Activated CD4-positive, alpha-beta memory T cell treated with anti-CD3 and anti-CD28 coated beads for 36 hours (primary cell): ENCODE results near the gene PDZD2. TPM values are rescaled to one million over a fixed set of nuclear protein-coding genes. Genes with fewer than 3 reads are reported as not detected.

Experiments used
- CTCF ChIA-PET: fragments of 350-600 bp; sonication (Branson Sonifier 250); formaldehyde crosslinking; loops from one replicate; lab custom pipeline; 2021; ENCODE audit warnings: antibody characterized with exemption, inconsistent platforms; lab: Charles Lee
- POLR2A ChIA-PET: fragments of 350-600 bp; sonication (Branson Sonifier 250); formaldehyde crosslinking; loops from one replicate; lab custom pipeline; 2021; ENCODE audit warnings: antibody characterized with exemption; lab: Charles Lee
- DNase-seq: peaks from one replicate; pipeline ENCODE4 v3.0.0-alpha.2; 2020
- H3K27ac Mint-ChIP-seq: one replicate; pipeline ENCODE4 v1.8.0; 2021; ENCODE audit warnings: mixed read lengths
- H3K27me3 Mint-ChIP-seq: one replicate; pipeline ENCODE4 v1.8.0; 2021; ENCODE audit warnings: mixed read lengths
- H3K36me3 Mint-ChIP-seq: one replicate; pipeline ENCODE4 v1.8.0; 2021; ENCODE audit warnings: mixed read lengths
- H3K4me1 Mint-ChIP-seq: one replicate; pipeline ENCODE4 v1.8.0; 2021; ENCODE audit warnings: low read depth, mixed read lengths
- H3K4me3 Mint-ChIP-seq: one replicate; pipeline ENCODE4 v1.8.0; 2021; ENCODE audit warnings: mild to moderate bottlenecking, mixed read lengths
- H3K9me3 Mint-ChIP-seq: one replicate; pipeline ENCODE4 v1.8.0; 2021; ENCODE audit warnings: mixed read lengths
- intact Hi-C: fragments of 100-400 bp; cut with micrococcal nuclease; formaldehyde crosslinking; loops from one replicate; pipeline ENCODE4 v1.15.1; 2023
- total RNA-seq, 2 experiments: library from RNA; stranded (reverse); gene quantifications; one replicate each; pipeline ENCODE4 v1.2.3, GENCODE V29; 2021

PDZD2 gene
- total RNA-seq, 2 experiments from 2014 or later = not detected

DNA sequence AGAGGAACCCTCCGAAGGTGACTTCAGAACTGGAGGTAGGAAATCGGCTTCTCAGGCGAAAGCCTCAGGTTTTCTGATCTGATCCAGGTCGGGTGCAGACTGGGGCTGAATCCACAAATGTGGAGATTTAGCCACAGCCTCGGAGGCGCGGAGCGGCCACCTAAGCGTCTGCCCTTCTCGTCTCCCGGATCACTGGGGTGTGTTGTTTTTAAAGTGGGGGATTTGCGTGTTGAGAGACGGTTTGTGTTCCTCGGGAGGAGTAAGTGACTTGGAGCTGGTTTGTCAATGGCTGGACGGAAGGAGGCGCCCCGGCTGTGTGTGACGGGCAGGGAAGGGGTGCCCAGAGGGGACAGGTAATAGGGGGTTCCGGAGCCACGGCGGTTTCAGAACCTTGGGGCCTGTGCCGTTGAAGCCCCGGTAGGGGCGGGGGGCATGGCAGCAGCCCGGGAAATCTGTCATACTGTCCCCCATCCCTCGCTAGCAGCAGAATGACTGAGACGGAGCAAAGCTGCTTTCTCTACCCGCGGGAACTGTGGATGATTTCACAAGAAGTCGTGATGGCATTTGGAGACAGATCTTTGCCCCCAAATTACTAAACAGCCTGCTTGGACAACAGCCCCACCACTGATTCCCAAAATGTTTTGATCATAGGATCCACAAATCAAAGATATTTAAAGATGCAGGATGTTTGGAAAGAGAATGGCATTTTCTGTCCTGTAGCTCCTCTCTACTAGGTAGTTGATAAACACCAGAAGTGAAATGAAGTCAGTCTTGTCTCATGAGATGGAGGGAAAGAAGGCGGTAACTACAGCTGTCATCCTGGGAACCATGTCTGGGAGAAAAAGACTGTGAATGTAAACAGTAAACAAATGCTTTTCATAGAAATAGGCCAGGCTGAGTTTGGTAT, 216.5 kb downstream of the PDZD2 start:
- Mint-ChIP-seq H3K27ac (no peak overlapping the region), H3K27me3 (peaks cover 29% of the 10 kb centered on the region), H3K36me3 (peaks cover 3% of the 10 kb centered on the region), H3K4me3 (peak overlapping the region; percentile 50), H3K4me1 (peaks cover 12% of the 10 kb centered on the region), H3K9me3 (peaks cover 19% of the 10 kb centered on the region)
- peak; percentile 11 for DNase-seq
- CTCF ChIA-PET = no interaction called here
- POLR2A ChIA-PET = no interaction called here
- intact Hi-C loops = no loop called here

GRCh38 chr5:31859096-31859495, 220.2 kb downstream of the PDZD2 start:
- H3K4me1 Mint-ChIP-seq = peaks cover 8% of the 10 kb centered on the region
- ChIA-PET CTCF (no interaction called here), POLR2A (no interaction called here)
- no peak overlapping the region for H3K27ac Mint-ChIP-seq
- no peak for DNase-seq
- H3K36me3 Mint-ChIP-seq = peaks cover 3% of the 10 kb centered on the region
- H3K9me3 Mint-ChIP-seq = peaks cover 26% of the 10 kb centered on the region
- intact Hi-C loops = no loop called here
- no peak overlapping the region for H3K4me3 Mint-ChIP-seq
- peaks cover 21% of the 10 kb centered on the region for H3K27me3 Mint-ChIP-seq

- intact Hi-C loops = no loop called here
- ChIA-PET POLR2A (no interaction called here), CTCF (no interaction called here)
- H3K27ac Mint-ChIP-seq = no peak overlapping the region
- DNase-seq = no peak
- peaks cover 26% of the 10 kb centered on the region for H3K9me3 Mint-ChIP-seq
- H3K36me3 Mint-ChIP-seq = peaks cover 3% of the 10 kb centered on the region
- no peak overlapping the region for H3K4me3 Mint-ChIP-seq
- peaks cover 11% of the 10 kb centered on the region for H3K27me3 Mint-ChIP-seq
- peaks cover 1% of the 10 kb centered on the region for H3K4me1 Mint-ChIP-seq
Measured at GRCh38 chr5:31860278-31860677, 221.3 kb downstream of the PDZD2 start.

DNA sequence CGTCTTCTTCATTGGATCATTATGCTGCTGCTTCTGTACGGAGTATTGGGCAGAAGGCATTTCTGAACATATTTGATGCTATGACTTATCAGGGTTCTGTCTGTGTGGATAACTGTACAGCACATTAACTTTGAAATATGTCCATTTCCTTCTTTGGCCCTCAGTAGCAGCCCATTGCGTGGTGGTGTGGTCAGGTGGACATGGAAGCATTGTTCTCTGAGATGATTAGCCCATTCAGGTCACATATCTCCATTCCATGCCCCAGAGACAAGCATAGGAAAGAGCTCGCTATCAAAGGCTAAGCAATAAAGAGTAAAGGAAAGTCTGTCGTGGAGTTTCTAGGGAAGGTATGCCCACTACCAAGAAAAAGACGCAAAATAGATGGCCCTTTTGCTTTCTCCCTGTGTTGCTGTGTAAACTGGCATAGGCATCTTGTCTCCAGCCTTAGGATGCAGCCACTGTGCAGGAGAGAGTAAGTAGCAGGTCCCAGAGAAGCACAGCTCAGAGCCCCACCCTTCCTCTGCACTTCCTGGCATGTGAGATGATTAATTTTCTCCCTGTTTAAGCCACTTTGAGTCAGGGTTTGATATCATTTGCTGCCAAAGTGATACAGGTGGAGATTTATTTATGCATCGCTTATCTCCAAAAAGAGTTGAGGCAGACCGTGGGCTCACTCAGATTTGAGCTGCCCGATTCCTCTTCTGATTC, 221.9 kb downstream of the PDZD2 start:
- Mint-ChIP-seq H3K36me3 (peaks cover 3% of the 10 kb centered on the region), H3K9me3 (peaks cover 26% of the 10 kb centered on the region), H3K4me1 (no peaks in the 10 kb centered on the region), H3K27ac (no peak overlapping the region), H3K27me3 (peaks cover 5% of the 10 kb centered on the region), H3K4me3 (no peak overlapping the region)
- POLR2A ChIA-PET = no interaction called here
- intact Hi-C loops = no loop called here
- DNase-seq = no peak
- CTCF ChIA-PET = no interaction called here

GRCh38 chr5:31861601-31862000, 222.7 kb downstream of the PDZD2 start:
- intact Hi-C loops = no loop called here
- no peaks in the 10 kb centered on the region for H3K4me1 Mint-ChIP-seq
- no peak for DNase-seq
- no peak overlapping the region for H3K27ac Mint-ChIP-seq
- H3K4me3 Mint-ChIP-seq = no peak overlapping the region
- ChIA-PET POLR2A (no interaction called here), CTCF (no interaction called here)
- H3K36me3 Mint-ChIP-seq = peaks cover 3% of the 10 kb centered on the region
- H3K27me3 Mint-ChIP-seq = peaks cover 11% of the 10 kb centered on the region
- H3K9me3 Mint-ChIP-seq = peaks cover 26% of the 10 kb centered on the region

GRCh38 chr5:31863991-31864411, 225.1 kb downstream of the PDZD2 start:
- H3K9me3 Mint-ChIP-seq = peaks cover 18% of the 10 kb centered on the region

GRCh38 chr5:31866166-31866565, 227.2 kb downstream of the PDZD2 start:
- Mint-ChIP-seq H3K9me3 (peaks cover 2% of the 10 kb centered on the region), H3K4me3 (no peak overlapping the region), H3K27ac (no peak overlapping the region), H3K36me3 (no peaks in the 10 kb centered on the region), H3K27me3 (peaks cover 11% of the 10 kb centered on the region), H3K4me1 (no peaks in the 10 kb centered on the region)
- ChIA-PET POLR2A (no interaction called here), CTCF (interaction anchor here (1.4 kb wide), 1 partner anchor 58 kb away, joined by 3 read pairs; no protein-coding TSS in a partner anchor)
- no peak for DNase-seq
- intact Hi-C loops = no loop called here

More at GRCh38 chr5:31863991-31864411, 225.1 kb downstream of the PDZD2 start:
- CTCF ChIA-PET = no interaction called here
- Mint-ChIP-seq H3K4me3 (no peak overlapping the region), H3K27ac (no peak overlapping the region), H3K27me3 (peaks cover 11% of the 10 kb centered on the region), H3K36me3 (peaks cover 2% of the 10 kb centered on the region), H3K4me1 (no peaks in the 10 kb centered on the region)
- intact Hi-C loops = no loop called here
- POLR2A ChIA-PET = no interaction called here
- no peak for DNase-seq

DNA sequence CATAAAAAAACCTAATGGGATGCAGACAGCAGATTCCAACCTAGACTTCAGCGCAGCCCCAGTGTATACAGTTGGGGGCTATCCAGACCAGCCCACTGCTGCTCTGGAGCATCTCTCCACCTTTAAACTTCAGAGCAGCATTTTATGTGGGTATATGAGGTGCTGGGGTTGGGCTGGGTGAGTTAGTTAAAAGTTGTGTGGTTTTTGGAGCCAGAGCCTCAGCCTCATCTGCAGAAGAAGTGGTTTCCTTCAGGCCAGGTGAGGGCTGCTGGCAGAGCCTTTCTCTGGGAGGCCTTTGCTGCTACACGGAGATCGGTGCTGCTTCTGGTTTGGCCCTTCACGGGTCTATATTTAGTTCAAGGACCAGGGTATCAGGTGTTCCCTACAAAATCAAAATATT, 228.3 kb downstream of the PDZD2 start:
- POLR2A ChIA-PET = no interaction called here
- Mint-ChIP-seq H3K27me3 (peaks cover 11% of the 10 kb centered on the region), H3K9me3 (no peaks in the 10 kb centered on the region), H3K27ac (no peak overlapping the region), H3K36me3 (no peaks in the 10 kb centered on the region), H3K4me3 (no peak overlapping the region), H3K4me1 (no peaks in the 10 kb centered on the region)
- intact Hi-C loops = no loop called here
- no peak for DNase-seq
- CTCF ChIA-PET = no interaction called here

GRCh38 chr5:31880449-31880848, 241.5 kb downstream of the PDZD2 start:
- intact Hi-C loops = no loop called here
- no peak overlapping the region for H3K4me3 Mint-ChIP-seq
- no peaks in the 10 kb centered on the region for H3K4me1 Mint-ChIP-seq
- H3K27ac Mint-ChIP-seq = no peak overlapping the region
- POLR2A ChIA-PET = no interaction called here
- CTCF ChIA-PET = no interaction called here
- H3K27me3 Mint-ChIP-seq = no peaks in the 10 kb centered on the region
- no peaks in the 10 kb centered on the region for H3K9me3 Mint-ChIP-seq
- H3K36me3 Mint-ChIP-seq = no peaks in the 10 kb centered on the region
- no peak for DNase-seq

- intact Hi-C loops = no loop called here
- H3K4me3 Mint-ChIP-seq = no peak overlapping the region
- H3K27me3 Mint-ChIP-seq = peaks cover 2% of the 10 kb centered on the region
- H3K36me3 Mint-ChIP-seq = no peaks in the 10 kb centered on the region
- no peak for DNase-seq
- no peaks in the 10 kb centered on the region for H3K4me1 Mint-ChIP-seq
- ChIA-PET CTCF (no interaction called here), POLR2A (no interaction called here)
- no peaks in the 10 kb centered on the region for H3K9me3 Mint-ChIP-seq
- H3K27ac Mint-ChIP-seq = no peak overlapping the region
Measured at GRCh38 chr5:31884896-31885295, 246.0 kb downstream of the PDZD2 start.

GRCh38 chr5:31886206-31886605, 247.3 kb downstream of the PDZD2 start:
- DNase-seq = no peak
- ChIA-PET CTCF (interaction anchor here (0.6 kb wide), 1 partner anchor 94 kb away, joined by 3 read pairs; no protein-coding TSS in a partner anchor), POLR2A (no interaction called here)
- Mint-ChIP-seq H3K27me3 (peaks cover 2% of the 10 kb centered on the region), H3K4me3 (no peak overlapping the region), H3K36me3 (no peaks in the 10 kb centered on the region), H3K4me1 (no peaks in the 10 kb centered on the region), H3K9me3 (no peaks in the 10 kb centered on the region), H3K27ac (no peak overlapping the region)
- intact Hi-C loops = no loop called here

DNA sequence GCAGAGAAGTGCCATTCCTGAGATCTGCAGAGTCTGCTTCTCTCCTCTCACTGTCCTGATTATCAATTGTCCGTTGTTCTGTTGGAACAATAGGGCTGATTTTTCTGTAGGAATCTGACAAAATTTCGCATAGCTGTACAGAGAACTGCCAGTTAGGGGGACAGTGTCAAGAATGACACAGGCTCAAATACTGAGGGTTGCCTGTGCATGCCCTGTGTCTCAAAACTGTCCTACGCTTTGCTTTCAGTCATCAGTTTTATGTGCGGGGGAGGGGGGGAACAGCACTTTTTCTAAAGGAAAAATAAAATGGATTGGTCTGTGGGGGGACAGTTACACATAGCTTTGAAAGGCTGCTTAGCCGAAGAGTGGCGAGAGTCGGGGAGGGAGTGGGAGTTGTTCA, 248.6 kb downstream of the PDZD2 start:
- ChIA-PET POLR2A (no interaction called here), CTCF (no interaction called here)
- Mint-ChIP-seq H3K27me3 (peaks cover 2% of the 10 kb centered on the region), H3K4me3 (no peak overlapping the region), H3K36me3 (no peaks in the 10 kb centered on the region), H3K4me1 (no peaks in the 10 kb centered on the region), H3K9me3 (no peaks in the 10 kb centered on the region), H3K27ac (no peak overlapping the region)
- intact Hi-C loops = no loop called here
- no peak for DNase-seq
